ENCODE results near the gene GPR162. TPM values are rescaled to one million over a fixed set of nuclear protein-coding genes. Genes with fewer than 3 reads are reported as not detected.

Gene GPR162
- total RNA-seq, 3 donors from 2014 or later (not counting 1 experiment from before 2014, with no cell fraction given), result 0.39 to 2.1 (median 0.68) TPM

DNA sequence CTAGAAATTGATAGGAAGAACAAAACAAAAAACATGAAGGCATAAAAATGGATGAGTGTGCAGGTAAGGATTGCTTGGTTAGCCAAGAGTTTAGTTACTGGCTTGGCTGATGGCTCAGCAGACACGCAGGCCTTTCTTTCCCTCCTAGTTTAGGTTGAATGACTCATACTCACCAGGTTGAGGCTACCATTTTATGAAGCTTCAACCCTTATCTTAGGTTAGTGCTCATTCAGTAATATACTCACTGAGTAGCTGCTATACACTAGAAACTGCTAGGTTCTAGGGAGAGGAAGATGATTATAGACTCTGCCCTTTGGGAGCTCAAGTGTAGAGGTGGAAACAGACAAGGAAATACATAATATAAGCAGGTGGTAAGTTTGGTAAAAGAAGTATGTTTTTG, 12.6 kb downstream of the GPR162 start:
- no peaks in the 10 kb centered on the region for H3K9me3 ChIP-seq (ENCODE audit: control insufficient read depth, insufficient read depth, low read length)
- no peaks in the 10 kb centered on the region for H3K9me3 Mint-ChIP-seq
- peaks cover 21 to 22% of the 10 kb centered on the region in 2 donors for H3K27me3 Mint-ChIP-seq (ENCODE audit: low read depth in 2 of 2)
- no peak overlapping the region for H3K4me3 Mint-ChIP-seq
- WGBS (ENCODE audit: insufficient coverage), result 100% methylated on average over 1 of the region's 1 CpG
- H3K4me1 Mint-ChIP-seq, result peaks cover 4% of the 10 kb centered on the region in 2 donors
- no peak overlapping the region for H3K27ac ChIP-seq (ENCODE audit: low read length)
- H3K4me3 ChIP-seq (ENCODE audit: low read length), result no peak overlapping the region
- H3K36me3 Mint-ChIP-seq, result no peaks in the 10 kb centered on the region
- no peak for ATAC-seq
- TF ChIP-seq, protein P1, sequence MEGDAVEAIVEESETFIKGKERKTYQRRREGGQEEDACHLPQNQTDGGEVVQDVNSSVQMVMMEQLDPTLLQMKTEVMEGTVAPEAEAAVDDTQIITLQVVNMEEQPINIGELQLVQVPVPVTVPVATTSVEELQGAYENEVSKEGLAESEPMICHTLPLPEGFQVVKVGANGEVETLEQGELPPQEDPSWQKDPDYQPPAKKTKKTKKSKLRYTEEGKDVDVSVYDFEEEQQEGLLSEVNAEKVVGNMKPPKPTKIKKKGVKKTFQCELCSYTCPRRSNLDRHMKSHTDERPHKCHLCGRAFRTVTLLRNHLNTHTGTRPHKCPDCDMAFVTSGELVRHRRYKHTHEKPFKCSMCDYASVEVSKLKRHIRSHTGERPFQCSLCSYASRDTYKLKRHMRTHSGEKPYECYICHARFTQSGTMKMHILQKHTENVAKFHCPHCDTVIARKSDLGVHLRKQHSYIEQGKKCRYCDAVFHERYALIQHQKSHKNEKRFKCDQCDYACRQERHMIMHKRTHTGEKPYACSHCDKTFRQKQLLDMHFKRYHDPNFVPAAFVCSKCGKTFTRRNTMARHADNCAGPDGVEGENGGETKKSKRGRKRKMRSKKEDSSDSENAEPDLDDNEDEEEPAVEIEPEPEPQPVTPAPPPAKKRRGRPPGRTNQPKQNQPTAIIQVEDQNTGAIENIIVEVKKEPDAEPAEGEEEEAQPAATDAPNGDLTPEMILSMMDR (IDR thresholded peaks at IDR 0.05), result no peak
- no peak for DNase-seq
- H3K27ac Mint-ChIP-seq, result no peak overlapping the region
- H3K36me3 ChIP-seq (ENCODE audit: control insufficient read depth, insufficient read depth, low read length), result no peaks in the 10 kb centered on the region
- intact Hi-C loops (cut with micrococcal nuclease), result no loop called here
- H3K27me3 ChIP-seq (ENCODE audit: control insufficient read depth, insufficient read depth, low read length), result peaks cover 7% of the 10 kb centered on the region
- H3K4me1 ChIP-seq (ENCODE audit: control insufficient read depth, insufficient read depth, low read length), result peaks cover 11% of the 10 kb centered on the region

DNA sequence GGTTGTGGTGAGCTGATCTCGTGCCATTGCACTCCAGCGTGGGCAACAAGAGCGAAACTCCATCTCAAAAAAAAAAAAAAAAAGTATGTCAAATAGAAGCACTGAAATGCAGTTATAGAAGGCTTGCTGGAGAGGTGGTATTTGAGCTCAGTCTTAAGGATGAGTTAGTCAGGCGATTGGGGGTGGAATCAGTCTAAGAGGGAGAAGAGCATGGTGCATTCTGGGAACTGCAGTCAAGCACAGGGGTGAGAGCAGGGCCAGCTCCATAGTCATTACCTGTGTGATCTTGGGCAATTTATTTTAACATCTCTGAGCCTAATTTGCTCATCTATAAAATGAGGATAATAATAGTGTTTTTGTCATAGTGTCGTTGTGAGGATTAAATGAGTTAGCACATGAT, 13.3 kb downstream of the GPR162 start:
- TF ChIP-seq, protein P1 (IDR thresholded peaks at IDR 0.05), result no peak
- H3K4me1 Mint-ChIP-seq, result no peaks in the 10 kb centered on the region
- H3K27ac Mint-ChIP-seq, result no peak overlapping the region

DNA sequence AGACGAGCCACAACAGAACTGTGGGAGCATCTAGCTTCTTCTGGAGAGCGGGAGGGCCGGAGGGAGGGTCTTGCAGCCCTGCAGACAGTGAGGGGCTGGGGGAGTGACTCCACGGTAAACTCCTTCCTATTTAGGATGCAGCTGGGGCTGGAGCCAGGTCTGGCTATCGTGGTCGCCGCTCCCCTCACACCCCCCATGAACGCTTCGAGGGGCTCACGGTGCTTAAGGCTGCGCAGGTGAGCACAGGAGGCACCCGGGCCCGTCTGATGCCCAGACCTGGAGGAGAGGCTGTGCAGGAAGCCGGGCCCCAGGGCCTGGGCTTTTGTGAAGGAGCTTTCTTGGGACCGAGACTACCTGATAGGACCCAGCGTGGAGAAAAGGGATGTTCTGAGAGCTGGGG, 15.2 kb downstream of the GPR162 start:
- peaks cover 4% of the 10 kb centered on the region for H3K4me1 ChIP-seq (ENCODE audit: control insufficient read depth, insufficient read depth, low read length)
- 86% methylated on average over 16 of the region's 16 CpGs for WGBS (ENCODE audit: insufficient coverage)
- Mint-ChIP-seq H3K27ac (no peak overlapping the region), H3K9me3 (no peaks in the 10 kb centered on the region), H3K4me1 (no peaks in the 10 kb centered on the region), H3K27me3 (ENCODE audit: low read depth in 2 of 2) (peaks cover under 1 to 4% of the 10 kb centered on the region in 2 donors), H3K36me3 (no peaks in the 10 kb centered on the region), H3K4me3 (no peak overlapping the region)
- no peak overlapping the region for H3K4me3 ChIP-seq (ENCODE audit: low read length)
- no peaks in the 10 kb centered on the region for H3K27me3 ChIP-seq (ENCODE audit: control insufficient read depth, insufficient read depth, low read length)
- TF ChIP-seq, protein P1 (IDR thresholded peaks at IDR 0.05), result no peak
- ATAC-seq (no peak), DNase-seq (no peak)
- intact Hi-C loops (cut with micrococcal nuclease), result no loop called here
- H3K27ac ChIP-seq (ENCODE audit: low read length), result no peak overlapping the region
- no peaks in the 10 kb centered on the region for H3K36me3 ChIP-seq (ENCODE audit: control insufficient read depth, insufficient read depth, low read length)
- H3K9me3 ChIP-seq (ENCODE audit: control insufficient read depth, insufficient read depth, low read length), result no peaks in the 10 kb centered on the region

More for the DNA sequence above, 13.3 kb downstream of the GPR162 start:
- no peak for ATAC-seq
- Histone ChIP-seq H3K4me3 (ENCODE audit: low read length) (no peak overlapping the region), H3K9me3 (ENCODE audit: control insufficient read depth, insufficient read depth, low read length) (no peaks in the 10 kb centered on the region), H3K27me3 (ENCODE audit: control insufficient read depth, insufficient read depth, low read length) (peaks cover under 1% of the 10 kb centered on the region), H3K4me1 (ENCODE audit: control insufficient read depth, insufficient read depth, low read length) (peaks cover 5% of the 10 kb centered on the region), H3K36me3 (ENCODE audit: control insufficient read depth, insufficient read depth, low read length) (no peaks in the 10 kb centered on the region), H3K27ac (ENCODE audit: low read length) (no peak overlapping the region)
- intact Hi-C loops (cut with micrococcal nuclease), result no loop called here
- Mint-ChIP-seq H3K9me3 (no peaks in the 10 kb centered on the region), H3K36me3 (no peaks in the 10 kb centered on the region), H3K27me3 (ENCODE audit: low read depth in 2 of 2) (peaks cover 18 to 22% of the 10 kb centered on the region in 2 donors), H3K4me3 (no peak overlapping the region)
- no peak for DNase-seq
- WGBS (ENCODE audit: insufficient coverage), result 83% methylated on average over 5 of the region's 5 CpGs

DNA sequence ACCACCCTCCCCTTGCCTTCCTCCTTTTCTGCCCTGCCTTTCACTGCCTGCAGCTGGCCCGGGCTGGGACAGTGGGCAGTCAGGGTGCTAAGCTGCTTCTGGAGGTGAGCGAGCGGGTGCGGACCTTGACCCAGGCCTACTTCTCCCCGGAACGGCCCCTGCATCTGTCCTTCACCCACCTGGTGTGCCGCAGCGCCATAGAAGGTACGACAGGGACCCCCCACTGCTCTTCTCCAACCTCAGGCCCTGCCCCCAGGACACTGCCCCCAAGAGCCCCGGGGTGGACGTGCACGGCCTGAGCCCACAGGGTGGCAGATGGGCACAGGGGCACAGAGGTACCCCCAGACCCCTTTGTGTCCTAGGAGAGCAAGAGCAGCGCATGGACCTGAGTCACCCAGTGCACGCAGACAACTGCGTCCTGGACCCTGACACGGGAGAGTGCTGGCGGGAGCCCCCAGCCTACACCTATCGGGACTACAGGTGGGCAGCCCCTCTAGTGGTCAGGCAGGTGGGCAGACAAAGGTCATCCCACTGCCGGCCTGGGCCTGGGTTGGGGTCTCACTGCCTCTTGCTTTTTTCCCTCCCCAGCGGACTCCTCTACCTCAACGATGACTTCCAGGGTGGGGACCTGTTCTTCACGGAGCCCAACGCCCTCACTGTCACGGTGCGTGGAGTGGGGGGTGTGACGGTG, 15.9 kb downstream of the GPR162 start:
- H3K4me3 Mint-ChIP-seq, result no peak overlapping the region
- no peak for ATAC-seq

More for the DNA sequence above, 15.9 kb downstream of the GPR162 start:
- H3K27ac Mint-ChIP-seq, result no peak overlapping the region
- TF ChIP-seq, protein P1 (IDR thresholded peaks at IDR 0.05), result no peak
- H3K36me3 ChIP-seq (ENCODE audit: control insufficient read depth, insufficient read depth, low read length), result no peaks in the 10 kb centered on the region
- H3K4me1 ChIP-seq (ENCODE audit: control insufficient read depth, insufficient read depth, low read length), result peaks cover 4% of the 10 kb centered on the region
- H3K4me1 Mint-ChIP-seq, result no peaks in the 10 kb centered on the region
- DNase-seq, result no peak
- no peaks in the 10 kb centered on the region for H3K9me3 Mint-ChIP-seq
- no peak overlapping the region for H3K4me3 ChIP-seq (ENCODE audit: low read length)
- H3K9me3 ChIP-seq (ENCODE audit: control insufficient read depth, insufficient read depth, low read length), result no peaks in the 10 kb centered on the region
- WGBS (ENCODE audit: insufficient coverage), result 95% methylated on average over 26 of the region's 26 CpGs
- intact Hi-C loops (cut with micrococcal nuclease), result no loop called here
- no peaks in the 10 kb centered on the region for H3K27me3 ChIP-seq (ENCODE audit: control insufficient read depth, insufficient read depth, low read length)
- no peak overlapping the region for H3K27ac ChIP-seq (ENCODE audit: low read length)
- H3K36me3 Mint-ChIP-seq, result no peaks in the 10 kb centered on the region
- no peaks in the 10 kb centered on the region for H3K27me3 Mint-ChIP-seq (ENCODE audit: low read depth in 2 of 2)
